Measurements from ENCODE around the gene OR5B2.

- TF ChIP-seq CTCF (IDR thresholded peaks at IDR 0.05): no peak
- TF ChIP-seq POLR2A (IDR thresholded peaks at IDR 0.05): no peak
Measured at GRCh38 chr11:58392746-58393145, 35.2 kb downstream of the OR5B2 start.

Data from testis (tissue), 2 donors.